H1 (cell line): Measurements from ENCODE around the gene DYNLRB1. TPM values are rescaled to one million over a fixed set of nuclear protein-coding genes. Genes with fewer than 3 reads are reported as not detected.

Source experiments
- CTCF ChIA-PET: fragments of 300-600 bp; sonication (Branson Sonifier 250); formaldehyde crosslinking; loops from one replicate; lab custom pipeline; 2021; ENCODE audit not compliant: partially characterized antibody; lab: Charles Lee
- POLR2A ChIA-PET: fragments of 300-600 bp; sonication (Branson Sonifier 250); formaldehyde crosslinking; loops from one replicate; lab custom pipeline; 2021; ENCODE audit warnings: inconsistent platforms; ENCODE audit not compliant: partially characterized antibody; lab: Charles Lee
- DNase-seq, 2 experiments: peaks; one replicate each; pipeline versions ENCODE4 v3.0.0 to v3.0.0-alpha.2; 2010 to 2022; ENCODE audit warnings: low spot score in 2 of 2, low read depth in 1 of 2, mixed read lengths in 1 of 2
- FAIRE-seq: peaks from 2 replicates; lab custom pipeline; 2011; peaks lifted over from hg19 to GRCh38; lab: Jason Lieb, UNC
- H2AFZ ChIP-seq: 2 replicates; pipeline ENCODE4 v1.8.1; 2012; ENCODE audit warnings: low read length, inconsistent platforms
- H2AK5ac ChIP-seq: 2 replicates; pipeline ENCODE4 v1.6.1; 2013; ENCODE audit warnings: low read depth, low read length
- H2BK120ac ChIP-seq: replicated peaks from 2 replicates; pipeline ENCODE3; 2013; ENCODE audit warnings: low read depth, low read length, inconsistent platforms
- H2BK12ac ChIP-seq: 2 replicates; pipeline ENCODE4 v1.6.1; 2013; ENCODE audit warnings: low read depth, low read length
- H2BK15ac ChIP-seq: 2 replicates; pipeline ENCODE4 v1.6.1; 2013; ENCODE audit warnings: low read length
- H2BK20ac ChIP-seq: 2 replicates; pipeline ENCODE4 v1.6.1; 2013; ENCODE audit warnings: low read length
- H2BK5ac ChIP-seq: 2 replicates; pipeline ENCODE4 v1.6.1; 2013; ENCODE audit warnings: low read depth, low read length
- H3K14ac ChIP-seq: 2 replicates; pipeline ENCODE4 v1.6.1; 2013; ENCODE audit warnings: inconsistent platforms; ENCODE audit not compliant: insufficient read length
- H3K18ac ChIP-seq: 2 replicates; pipeline ENCODE4 v1.6.1; 2013; ENCODE audit warnings: low read length; ENCODE audit errors: extremely low read depth
- H3K23ac ChIP-seq: 2 replicates; pipeline ENCODE4 v1.6.1; 2013; ENCODE audit warnings: inconsistent platforms; ENCODE audit not compliant: insufficient read length
- H3K23me2 ChIP-seq: 2 replicates; pipeline ENCODE4 v1.6.1; 2013; ENCODE audit warnings: low read depth, low read length
- H3K27ac ChIP-seq: 2 replicates; pipeline ENCODE4 v1.6.1; 2011; ENCODE audit warnings: low read depth, low read length, inconsistent platforms
- H3K27me3 ChIP-seq, 4 experiments: replicated peaks in 1 of 4; 1 replicate in 1 of 4; 2 replicates in 3 of 4; pipeline versions ENCODE4 v1.6.1 to v1.8.1; 2011 to 2013; ENCODE audit warnings: low read length in 3 of 4, mild to moderate bottlenecking in 3 of 4, inconsistent platforms in 2 of 4, mixed read lengths in 2 of 4, moderate library complexity in 1 of 4; ENCODE audit not compliant: control insufficient read depth in 3 of 4, insufficient read depth in 3 of 4; ENCODE audit errors: extremely low read depth in 1 of 4
- H3K36me3 ChIP-seq, 4 experiments: 2 replicates each; pipeline versions ENCODE4 v1.6.1 to v1.8.1; 2011 to 2013; ENCODE audit warnings: mild to moderate bottlenecking in 4 of 4, low read length in 3 of 4, moderate library complexity in 2 of 4, control low read depth in 1 of 4, inconsistent platforms in 1 of 4; ENCODE audit not compliant: insufficient read depth in 4 of 4, control insufficient read depth in 2 of 4
- H3K4ac ChIP-seq: replicated peaks from 2 replicates; pipeline ENCODE3; 2013; ENCODE audit warnings: low read length, low read depth, mixed read lengths, inconsistent platforms; ENCODE audit not compliant: insufficient read length
- H3K4me1 ChIP-seq, 4 experiments: replicated peaks in 1 of 4; 1 replicate in 1 of 4; 2 replicates in 3 of 4; pipeline versions ENCODE4 v1.6.1 to v1.8.1; 2011 to 2013; ENCODE audit warnings: low read length in 3 of 4, inconsistent platforms in 2 of 4, mixed read lengths in 1 of 4; ENCODE audit not compliant: insufficient read depth in 4 of 4, control insufficient read depth in 3 of 4
- H3K4me2 ChIP-seq, 2 experiments: 2 replicates each; pipeline versions ENCODE4 v1.6.1 to v1.8.1; 2011 to 2013; ENCODE audit warnings: low read depth in 2 of 2, low read length in 2 of 2, control low read depth in 1 of 2, inconsistent platforms in 1 of 2, mild to moderate bottlenecking in 1 of 2; ENCODE audit not compliant: insufficient read depth in 1 of 2
- H3K4me3 ChIP-seq, 4 experiments: fragments of 200-600, 300-600 bp in 1 of 4; sonication (generic), shearing (Covaris generic), sonication (Bioruptor Twin) in 1 of 4; 2 replicates each; pipeline versions ENCODE4 v1.5.1 to v1.8.1; 2011 to 2016; ENCODE audit warnings: low read length in 4 of 4, low read depth in 3 of 4, control low read depth in 2 of 4, inconsistent platforms in 2 of 4, mild to moderate bottlenecking in 2 of 4, mixed read lengths in 1 of 4, moderate library complexity in 1 of 4; ENCODE audit not compliant: insufficient read depth in 2 of 4; ENCODE audit errors: extremely low read depth in 1 of 4
- H3K56ac ChIP-seq: replicated peaks from 2 replicates; pipeline ENCODE3; 2013; ENCODE audit warnings: low read depth, mild to moderate bottlenecking, mixed read lengths, low read length, inconsistent platforms; ENCODE audit not compliant: insufficient read length
- H3K79me1 ChIP-seq: 2 replicates; pipeline ENCODE4 v1.6.1; 2013; ENCODE audit warnings: low read depth, low read length, control low read depth
- H3K79me2 ChIP-seq, 2 experiments: 2 replicates each; pipeline versions ENCODE4 v1.6.1 to v1.8.1; 2012 to 2013; ENCODE audit warnings: low read length in 2 of 2, mild to moderate bottlenecking in 2 of 2, inconsistent platforms in 1 of 2; ENCODE audit not compliant: insufficient read depth in 2 of 2, control insufficient read depth in 1 of 2
- H3K9ac ChIP-seq, 4 experiments: replicated peaks in 1 of 4; 1 replicate in 1 of 4; 2 replicates in 3 of 4; pipeline versions ENCODE4 v1.6.1 to v1.8.1; 2011 to 2013; ENCODE audit warnings: low read depth in 3 of 4, low read length in 3 of 4, control low read depth in 2 of 4, mild to moderate bottlenecking in 2 of 4, moderate library complexity in 2 of 4, inconsistent platforms in 1 of 4; ENCODE audit errors: extremely low read depth in 1 of 4
- H3K9me3 ChIP-seq, 2 experiments: 2 replicates each; pipeline versions ENCODE4 v1.6.1 to v1.8.1; 2012 to 2013; ENCODE audit warnings: mild to moderate bottlenecking in 2 of 2, moderate library complexity in 2 of 2, control low read depth in 1 of 2, inconsistent platforms in 1 of 2, low read depth in 1 of 2, low read length in 1 of 2, mixed read lengths in 1 of 2; ENCODE audit not compliant: insufficient read depth in 2 of 2
- H4K20me1 ChIP-seq, 2 experiments: replicated peaks in 1 of 2; 2 replicates each; pipeline versions ENCODE3 to v1.8.1; 2011 to 2013; ENCODE audit warnings: inconsistent platforms in 2 of 2, low read length in 2 of 2, mild to moderate bottlenecking in 1 of 2; ENCODE audit not compliant: insufficient read depth in 2 of 2, control insufficient read depth in 1 of 2
- H4K5ac ChIP-seq: 2 replicates; pipeline ENCODE4 v1.6.1; 2013; ENCODE audit warnings: low read length, low read depth, mixed read lengths, inconsistent platforms; ENCODE audit not compliant: insufficient read length
- H4K8ac ChIP-seq: 2 replicates; pipeline ENCODE4 v1.8.0; 2013; ENCODE audit warnings: mild to moderate bottlenecking, moderate library complexity, low read length, inconsistent platforms; ENCODE audit not compliant: insufficient read depth; ENCODE audit errors: extremely low read depth
- H4K91ac ChIP-seq: replicated peaks from 2 replicates; pipeline ENCODE3; 2013; ENCODE audit warnings: low read length, mixed read lengths, inconsistent platforms; ENCODE audit not compliant: insufficient read length
- CREB1 ChIP-seq: IDR thresholded peaks from 2 replicates; pipeline ENCODE4 v1.6.1; 2012; ENCODE audit warnings: inconsistent platforms
- EGR1 ChIP-seq: IDR thresholded peaks from 2 replicates; pipeline ENCODE4 v1.6.1; 2011; ENCODE audit warnings: low read depth, low read length, borderline replicate concordance
- EZH2 ChIP-seq: fragments of 200-600 bp; sonication (generic); IDR thresholded peaks from 2 replicates; pipeline ENCODE4 v1.7.1; 2012; ENCODE audit warnings: low read depth, mild to moderate bottlenecking, moderate library complexity, low read length, inconsistent platforms; ENCODE audit not compliant: severe bottlenecking
- MAFK ChIP-seq: IDR thresholded peaks from 2 replicates; pipeline ENCODE4 v1.6.1; 2012; ENCODE audit warnings: low read depth, mild to moderate bottlenecking, improper control_type of control experiment, low read length
- RFX5 ChIP-seq: IDR thresholded peaks from 2 replicates; pipeline ENCODE4 v1.6.1; 2011; ENCODE audit warnings: low read depth, low read length, improper control_type of control experiment, borderline replicate concordance
- ZNF274 ChIP-seq: IDR thresholded peaks from 2 replicates; pipeline ENCODE4 v1.7.0; 2012; ENCODE audit warnings: low read length, borderline replicate concordance; ENCODE audit errors: extremely low read depth
- WGBS, 2 experiments: shearing (Covaris generic) in 1 of 2; methylation state at CpG; one replicate each; pipeline versions ENCODE4 v1.1.6 to v1.1.7; 2013 to 2015; ENCODE audit warnings: low lambda C conversion rate in 2 of 2, mixed read lengths in 2 of 2, inconsistent platforms in 1 of 2, low coverage in 1 of 2, missing lambda C conversion rate in 1 of 2; ENCODE audit not compliant: insufficient replicate concordance in 2 of 2, insufficient coverage in 1 of 2, insufficient read length in 1 of 2; ENCODE audit errors: extremely low coverage in 1 of 2, missing lambda C conversion rate in 1 of 2; 5-methylcytosine and 5-hydroxymethylcytosine counted together
- polyA plus RNA-seq, 7 experiments: library from polyadenylated mRNA; depleted of rRNA in 3 of 7; stranded (reverse) in 5 of 7; unstranded in 2 of 7; fragments of >200 nt in 5 of 7; fragments of 200-250 nt in 2 of 7; gene quantifications; 1 replicate in 5 of 7; 2 replicates in 1 of 7; 4 replicates in 1 of 7; pipeline versions ENCODE4 v1.2.1 to v1.2.3, GENCODE V29; 2011 to 2013; ENCODE audit warnings: missing spikeins in 2 of 7, mixed read lengths in 2 of 7
- total RNA-seq: library from RNA; stranded (reverse); fragmentation: NEBNext Ultra II Directional; extraction: Animal tissue kit (Norgen Biotek cat#: 25700); gene quantifications from 2 replicates; pipeline ENCODE4 v1.2.1, GENCODE V29; 2021

The DYNLRB1 gene
- total and polyA plus RNA-seq, 2 of the 8 experiments (the other 6 are each of a cell fraction or from before 2014, with no cell fraction given) = 109 to 214 TPM

DNA sequence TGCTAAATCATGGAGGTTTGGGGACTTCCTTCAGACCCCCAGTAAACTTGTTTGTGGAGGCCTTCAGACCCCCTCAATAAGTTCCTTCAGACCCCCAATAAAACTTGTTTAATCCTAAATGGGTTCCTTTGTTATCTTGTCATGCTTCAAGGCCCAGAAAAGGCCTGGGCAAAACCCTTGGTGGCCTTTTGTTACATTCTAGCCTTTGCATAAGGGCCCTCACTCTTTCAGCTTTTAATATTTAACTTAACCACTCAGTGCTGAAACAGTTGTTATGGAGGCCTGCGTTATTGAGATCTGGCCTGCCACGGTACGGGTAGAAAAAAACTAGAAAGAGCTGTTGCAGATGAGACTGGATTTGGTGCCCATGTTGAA is 4.3 kb upstream of the DYNLRB1 start:
- no peak overlapping the region for H2AK5ac ChIP-seq
- H4K8ac ChIP-seq = no peak overlapping the region
- H3K79me1 ChIP-seq = no peaks in the 10 kb centered on the region
- ChIA-PET CTCF (interaction anchor here (0.6 to 1.6 kb wide), 3 partner anchors 11 to 47 kb away, joined by 3 to 5 read pairs (median 3); no protein-coding TSS in a partner anchor), POLR2A (no interaction called here)
- H4K20me1 ChIP-seq = peaks cover 3% of the 10 kb centered on the region in 2 experiments
- H4K91ac ChIP-seq = no peak overlapping the region
- FAIRE-seq (no peak), DNase-seq (no peak)
- no peak overlapping the region for H3K4me3 ChIP-seq
- peaks cover 0 to 2% of the 10 kb centered on the region in 2 experiments; a peak in 2 of 4 replicates for H3K79me2 ChIP-seq
- H3K27ac ChIP-seq = no peak overlapping the region
- H3K56ac ChIP-seq = no peak overlapping the region
- no peak overlapping the region for H3K4ac ChIP-seq
- no peak overlapping the region for H3K23ac ChIP-seq
- H2BK12ac ChIP-seq = no peak overlapping the region
- H2AFZ ChIP-seq = no peak overlapping the region
- H3K9me3 ChIP-seq = no peaks in the 10 kb centered on the region
- H3K36me3 ChIP-seq = peaks cover 0 to 17% (median 5%) of the 10 kb centered on the region in 4 experiments; a peak in 2 of 8 replicates
- no peak overlapping the region for H3K4me2 ChIP-seq
- 94% methylated on average over 3 of the region's 3 CpGs; no CpG with 5 or more reads in 1 of the 2 experiments for WGBS, 2 experiments
- H3K18ac ChIP-seq = no peak overlapping the region
- H3K23me2 ChIP-seq = peaks cover 9% of the 10 kb centered on the region
- no peak overlapping the region for H2BK120ac ChIP-seq
- H3K27me3 ChIP-seq = no peaks in the 10 kb centered on the region
- no peak overlapping the region for H3K14ac ChIP-seq
- no peak overlapping the region for H2BK20ac ChIP-seq
- no peak overlapping the region for H3K9ac ChIP-seq
- no peak overlapping the region for H2BK15ac ChIP-seq
- no peak overlapping the region for H4K5ac ChIP-seq
- TF ChIP-seq RFX5 (no peak), CREB1 (no peak), MAFK (no peak), ZNF274 (no peak), EGR1 (no peak), EZH2 (no peak)
- H3K4me1 ChIP-seq = peaks cover 0 to 3% (median 3%) of the 10 kb centered on the region in 4 experiments; a peak in 3 of 7 replicates
- H2BK5ac ChIP-seq = no peak overlapping the region
